CD4-positive, alpha-beta T cell treated with Interleukin-6 for 4 hours (primary cell): ENCODE data around the gene SLC11A1.

Experiments
- DNase-seq: peaks from one replicate; pipeline ENCODE4 v3.0.0-alpha.2; 2020; ENCODE audit warnings: mixed read lengths

SLC11A1 gene

DNA sequence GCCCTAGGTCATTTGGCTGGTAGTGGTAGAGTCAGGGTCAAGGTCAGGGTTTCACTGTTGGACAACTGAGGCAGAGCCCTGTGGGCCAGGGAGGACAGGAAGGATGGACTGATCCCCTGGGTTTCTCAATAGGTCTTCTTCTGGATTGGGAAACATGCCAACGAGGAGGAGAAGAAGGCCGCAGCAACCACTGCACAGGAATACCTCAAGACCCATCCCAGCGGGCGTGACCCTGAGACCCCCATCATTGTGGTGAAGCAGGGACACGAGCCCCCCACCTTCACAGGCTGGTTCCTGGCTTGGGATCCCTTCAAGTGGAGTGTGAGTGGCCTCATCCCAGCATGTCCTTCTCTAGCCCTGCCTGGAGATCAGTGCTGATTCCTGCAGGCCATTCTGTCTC is 54.9 kb downstream of the SLC11A1 start:
- no peak for DNase-seq

- no peak for DNase-seq
Measured at GRCh38 chr2:218437969-218438368, 55.9 kb downstream of the SLC11A1 start.

DNA sequence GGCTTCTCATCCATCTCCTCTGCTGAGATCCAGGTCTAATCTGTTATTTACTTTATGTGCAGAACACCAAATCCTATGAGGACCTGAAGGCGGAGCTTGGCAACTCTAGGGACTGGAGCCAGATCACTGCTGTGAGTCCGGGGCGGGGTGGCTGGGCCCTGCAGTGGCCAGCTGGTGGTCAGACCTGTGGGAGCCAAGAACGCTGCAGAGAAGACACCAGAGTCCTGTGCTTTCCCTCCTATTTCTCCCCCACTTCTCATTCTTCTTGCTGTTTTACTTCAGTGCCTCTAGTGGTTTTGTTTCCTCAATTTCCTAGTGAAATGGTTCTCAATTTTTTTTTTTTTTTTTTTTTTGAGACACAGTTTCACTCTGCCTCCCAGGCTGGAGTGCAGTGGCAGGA is 56.5 kb downstream of the SLC11A1 start:
- DNase-seq, result no peak

DNA sequence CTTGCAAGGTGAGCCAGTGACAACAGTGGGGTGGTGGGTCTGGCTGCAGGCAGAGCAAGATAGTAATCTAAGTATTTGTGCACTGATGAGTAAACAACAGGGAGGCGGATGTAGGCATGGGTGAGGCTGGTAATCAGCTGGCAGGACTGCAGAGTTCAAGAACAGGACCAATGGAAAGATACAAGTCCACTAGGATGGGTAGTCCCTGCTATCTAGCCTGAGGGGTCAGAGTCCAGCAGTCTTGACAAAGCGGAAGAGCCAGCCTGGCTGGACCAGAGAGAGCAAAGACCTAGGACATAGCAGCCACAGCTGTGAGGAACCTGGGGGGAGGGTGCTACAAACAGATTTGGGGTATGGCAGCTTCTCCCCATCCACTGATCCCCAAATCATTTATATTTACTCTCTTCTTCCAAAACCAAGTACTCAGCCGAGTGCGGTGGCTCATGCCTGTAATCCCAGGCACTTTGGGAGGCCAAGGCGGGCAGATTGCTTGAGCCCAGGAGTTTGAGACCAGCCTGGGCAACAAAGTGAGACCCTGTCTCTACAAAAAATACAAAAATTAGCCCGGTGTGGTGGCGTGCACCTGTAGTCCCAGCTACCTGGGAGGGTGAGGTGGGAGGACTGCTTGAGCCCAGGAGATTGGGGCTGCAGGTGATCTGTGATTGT is 62.8 kb downstream of the SLC11A1 start:
- DNase-seq, result no peak

DNA sequence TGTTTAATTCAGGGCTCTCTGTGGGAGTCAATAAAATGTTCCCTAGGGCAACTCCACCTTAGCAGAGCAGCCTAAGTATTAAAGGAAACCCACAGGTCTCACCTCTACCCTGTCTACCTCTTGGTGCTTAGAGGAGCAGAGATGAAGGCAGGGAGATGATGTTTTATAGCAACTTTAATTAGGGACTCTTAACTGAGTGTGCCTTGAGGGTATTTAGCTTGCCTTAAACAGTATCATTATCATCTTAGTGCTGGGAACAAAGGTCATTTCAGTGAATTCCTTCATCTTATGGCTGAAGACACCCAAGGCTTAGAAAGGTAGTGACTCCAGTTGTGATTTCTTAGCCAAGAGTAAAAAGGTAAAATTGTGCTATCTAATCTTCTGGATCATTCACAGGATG is 63.5 kb downstream of the SLC11A1 start:
- DNase-seq, result no peak
